ENCODE results near the gene ETV3. TPM values are rescaled to one million over a fixed set of nuclear protein-coding genes. Genes with fewer than 3 reads are reported as not detected.

ETV3 gene
- total and polyA plus RNA-seq, 8 donors, result 3.8 to 30.8 (median 11.5) TPM

DNA sequence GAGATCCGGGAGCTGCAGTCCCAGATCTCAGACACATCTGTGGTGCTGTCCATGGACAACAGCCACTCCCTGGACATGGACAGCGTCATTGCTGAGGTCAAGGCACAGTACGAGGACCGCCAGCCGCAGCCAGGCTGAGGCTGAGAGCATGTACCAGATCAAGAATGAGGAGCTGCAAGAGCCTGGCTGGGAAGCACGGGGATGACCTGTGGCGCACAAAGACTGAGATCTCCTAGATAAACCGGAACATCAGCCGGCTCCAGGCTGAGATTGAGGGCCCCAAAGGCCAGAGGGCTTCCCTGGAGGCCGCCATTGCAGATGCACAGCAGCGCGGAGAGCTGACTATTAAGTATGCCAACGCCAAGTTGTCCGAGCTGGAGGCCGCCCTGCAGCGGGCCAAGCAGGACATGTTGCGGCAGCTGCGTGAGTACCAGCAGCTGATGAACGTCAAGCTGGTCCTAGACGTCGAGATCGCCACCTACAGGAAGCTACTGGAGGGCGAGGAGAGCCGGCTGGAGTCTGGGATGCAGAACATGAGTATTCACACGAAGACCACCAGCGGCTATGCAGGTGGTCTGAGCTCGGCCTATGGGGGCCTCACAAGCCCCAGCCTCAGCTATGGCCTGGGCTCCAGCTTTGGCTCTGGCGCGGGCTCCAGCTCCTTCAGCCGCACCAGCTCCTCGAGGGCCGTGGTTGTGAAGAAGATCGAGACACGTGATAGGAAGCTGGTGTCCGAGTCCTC lies 64.1 kb downstream of the ETV3 start:
- Histone ChIP-seq H3K27ac (no peak overlapping the region), H3K9me3 (no peaks in the 10 kb centered on the region), H3K4me3 (peak overlapping the region in 3 of 4 donors; percentile 17 to 32 (median 20)), H3K4me1 (peaks cover 4 to 10% (median 8%) of the 10 kb centered on the region in 4 donors), H3K27me3 (peaks cover 0 to 15% (median 0%) of the 10 kb centered on the region in 3 donors), H3K36me3 (no peaks in the 10 kb centered on the region)
- 22 to 42% (median 23%) methylated on average over 17 to 35 of the region's 35 CpGs for WGBS, 5 donors
- intact Hi-C loops (cut with DNase I; ENCODE audit: low total_unique reads), result loop anchor here (10.0 kb wide), 1 partner anchor 149 kb away; the partner anchor contains the start of gene LRRC71
- TF ChIP-seq POLR2AphosphoS5 (IDR thresholded peaks at IDR 0.05) (peak in 1 of 3 donors; percentile 59), POLR2A (IDR thresholded peaks at IDR 0.05) (no peak), CTCF (IDR thresholded peaks at IDR 0.05) (peak in 5 of 7 experiments; percentile 54 to 67 (median 63))
- peak; percentile 77 to 90 for DNase-seq

Other genes starting within 250 kb of the ETV3 start
- 10 to 100 TPM in 1 of 5 donors, 1 to 10 TPM in 4; 2.3 to 16.3 (median 3.5) TPM for gene PEAR1, start 244.7 kb downstream of the ETV3 start, total RNA-seq
- gene PEAR1, start 244.7 kb downstream of the ETV3 start, polyA plus RNA-seq, result 1 to 10 TPM; 1.2 to 1.7 (median 1.5) TPM
- 1 to 10 TPM in 1 of 5 donors, not detected in 4; 2.2 TPM for gene LRRC71, start 217.8 kb downstream of the ETV3 start, total RNA-seq
- under 1 TPM in 1 of 3 donors, not detected in 2; 0.61 TPM for gene LRRC71, start 217.8 kb downstream of the ETV3 start, polyA plus RNA-seq
- gene ARHGEF11, start 92.7 kb downstream of the ETV3 start, total RNA-seq, result 100 to 1,000 TPM in 1 of 5 donors, 10 to 100 TPM in 4; 30.4 to 125 (median 36.5) TPM
- gene ARHGEF11, start 92.7 kb downstream of the ETV3 start, polyA plus RNA-seq, result 10 to 100 TPM in 1 of 3 donors, 1 to 10 TPM in 2; 6.6 to 11.5 (median 8.6) TPM
- gene ETV3L, start 38.6 kb downstream of the ETV3 start, total RNA-seq, result not detected
- gene ETV3L, start 38.6 kb downstream of the ETV3 start, polyA plus RNA-seq, result not detected

Data from stomach (tissue), 9 donors.